Karpas-422 (cell line): ENCODE results near the gene MUC5B. TPM values are rescaled to one million over a fixed set of nuclear protein-coding genes. Genes with fewer than 3 reads are reported as not detected.

Experiments used
- DNase-seq: peaks from one replicate; pipeline ENCODE4 v3.0.0-alpha.2; 2015
- H2AFZ ChIP-seq: fragments of 200-600 bp; sonication (generic); 2 replicates; pipeline ENCODE4 v1.6.1; 2014; ENCODE audit warnings: antibody characterized with exemption, low read length, mixed read lengths
- H3K27ac ChIP-seq: fragments of 200-600 bp; sonication (generic); 2 replicates; pipeline ENCODE4 v1.5.1; 2014; ENCODE audit warnings: mild to moderate bottlenecking, low read length, moderate library complexity
- H3K27me3 ChIP-seq: fragments of 200-600 bp; sonication (generic); 2 replicates; pipeline ENCODE4 v1.6.1; 2014; ENCODE audit warnings: low read length, mixed read lengths
- H3K36me3 ChIP-seq: fragments of 200-600 bp; sonication (generic); 2 replicates; pipeline ENCODE4 v1.6.1; 2014; ENCODE audit warnings: low read length, mixed read lengths; ENCODE audit not compliant: insufficient read depth
- H3K4me1 ChIP-seq: fragments of 200-600 bp; sonication (generic); 2 replicates; pipeline ENCODE4 v1.6.1; 2014; ENCODE audit warnings: mild to moderate bottlenecking, low read length, mixed read lengths
- H3K4me2 ChIP-seq: fragments of 200-600 bp; sonication (generic); 2 replicates; pipeline ENCODE4 v1.6.1; 2014; ENCODE audit warnings: low read length, low read depth, mild to moderate bottlenecking; ENCODE audit not compliant: poor library complexity, severe bottlenecking
- H3K4me3 ChIP-seq: fragments of 200-600 bp; sonication (generic); 2 replicates; pipeline ENCODE4 v1.5.1; 2014; ENCODE audit warnings: mild to moderate bottlenecking, antibody characterized with exemption, low read length, mixed read lengths
- H3K79me2 ChIP-seq: fragments of 200-600 bp; sonication (generic); 2 replicates; pipeline ENCODE4 v1.6.1; 2014; ENCODE audit warnings: mild to moderate bottlenecking, low read length, mixed read lengths
- H3K9ac ChIP-seq: fragments of 200-600 bp; sonication (generic); 2 replicates; pipeline ENCODE4 v1.6.0; 2014; ENCODE audit warnings: low read length
- H3K9me2 ChIP-seq: fragments of 200-600 bp; sonication (generic), shearing (Covaris generic); replicated peaks from 2 replicates; pipeline ENCODE4 v1.6.0; 2014; ENCODE audit warnings: mild to moderate bottlenecking, low read length, moderate library complexity; ENCODE audit not compliant: insufficient read depth
- H3K9me3 ChIP-seq: fragments of 300-700, 200-600 bp; sonication (generic); 2 replicates; pipeline ENCODE4 v1.6.1; 2014; ENCODE audit warnings: low read length, mixed read lengths
- H4K20me1 ChIP-seq: fragments of 200-600 bp; sonication (generic); 2 replicates; pipeline ENCODE4 v1.6.1; 2014; ENCODE audit warnings: mild to moderate bottlenecking, antibody characterized with exemption, low read length, low read depth; ENCODE audit not compliant: insufficient read depth
- small RNA-seq: library from RNA; depleted of rRNA; stranded (forward); fragments of <200 nt; gene quantifications from one replicate; pipeline ENCODE3, GENCODE V24; 2014
- total RNA-seq: library from RNA; depleted of rRNA; stranded (reverse); fragments of >200 nt; shearing (Covaris generic); gene quantifications from 2 replicates; pipeline ENCODE4 v1.2.3, GENCODE V29; 2014; ENCODE audit warnings: low replicate concordance; rRNA removed

The MUC5B gene
- total RNA-seq, 1 experiment from 2014 or later: 0.04 TPM

- H3K9ac ChIP-seq: peak overlapping the region; percentile 84
- H4K20me1 ChIP-seq: no peaks in the 10 kb centered on the region
- H3K4me3 ChIP-seq: peak overlapping the region; percentile 92
- H2AFZ ChIP-seq: no peak overlapping the region
- H3K27ac ChIP-seq: no peak overlapping the region
- no peaks in the 10 kb centered on the region; the same call in 1 of the 2 replicates for H3K9me3 ChIP-seq
- peaks cover 4% of the 10 kb centered on the region; the same call in 1 of the 2 replicates for H3K27me3 ChIP-seq
- peaks cover 38% of the 10 kb centered on the region for H3K79me2 ChIP-seq
- DNase-seq: no peak
- H3K9me2 ChIP-seq: no peaks in the 10 kb centered on the region
- peaks cover 28% of the 10 kb centered on the region for H3K4me1 ChIP-seq
- H3K4me2 ChIP-seq: peak overlapping the region; percentile 99
- no peaks in the 10 kb centered on the region for H3K36me3 ChIP-seq
These were observed 85.3 kb downstream of the MUC5B start for GRCh38 chr11:1307998-1308742.

- Histone ChIP-seq H3K27ac (no peak overlapping the region), H3K36me3 (no peaks in the 10 kb centered on the region), H4K20me1 (no peaks in the 10 kb centered on the region), H3K27me3 (peaks cover 4% of the 10 kb centered on the region; the same call in 1 of the 2 replicates), H2AFZ (0 out of 2 replicates have a peak overlapping the region, but pooled peaks have one; percentile 14), H3K4me3 (peak overlapping the region; percentile 92), H3K9me3 (no peaks in the 10 kb centered on the region; the same call in 1 of the 2 replicates), H3K9ac (peak overlapping the region; percentile 84), H3K9me2 (no peaks in the 10 kb centered on the region), H3K4me1 (peaks cover 28% of the 10 kb centered on the region), H3K4me2 (peak overlapping the region; percentile 99), H3K79me2 (peaks cover 34% of the 10 kb centered on the region)
- no peak for DNase-seq
These were observed 86.1 kb downstream of the MUC5B start for GRCh38 chr11:1308743-1309497.

- no peaks in the 10 kb centered on the region for H4K20me1 ChIP-seq
- H3K27me3 ChIP-seq: peaks cover 4% of the 10 kb centered on the region; the same call in 1 of the 2 replicates
- H3K4me1 ChIP-seq: peaks cover 28% of the 10 kb centered on the region
- H3K4me3 ChIP-seq: peak within 1 kb of the TSS; percentile 92
- DNase-seq: peak; percentile 98
- peak within 1 kb of the TSS; percentile 69 for H3K27ac ChIP-seq
- H3K9ac ChIP-seq: peak within 1 kb of the TSS; percentile 95
- no peaks in the 10 kb centered on the region for H3K36me3 ChIP-seq
- peak within 1 kb of the TSS; percentile 99 for H3K4me2 ChIP-seq
- no peaks in the 10 kb centered on the region for H3K9me2 ChIP-seq
- no peaks in the 10 kb centered on the region; the same call in 1 of the 2 replicates for H3K9me3 ChIP-seq
- peaks cover 28% of the 10 kb centered on the region for H3K79me2 ChIP-seq
- H2AFZ ChIP-seq: peak within 1 kb of the TSS; percentile 99
These were observed 86.8 kb downstream of the MUC5B start, which contains the start of gene TOLLIP for GRCh38 chr11:1309498-1310317. TOLLIP (minus strand) TSS chr11:1309632; CDS start chr11:1309498, 134 bp downstream.

- Histone ChIP-seq H3K4me1 (peaks cover 28% of the 10 kb centered on the region), H3K9ac (peak overlapping the region; percentile 95)
- peak; percentile 71 for DNase-seq
These were observed 87.4 kb downstream of the MUC5B start for GRCh38 chr11:1310318-1310687.

GRCh38 chr11:1310772-1311468, 88.1 kb downstream of the MUC5B start:
- no peaks in the 10 kb centered on the region for H3K9me2 ChIP-seq
- peaks cover 28% of the 10 kb centered on the region for H3K4me1 ChIP-seq
- H3K79me2 ChIP-seq: peaks cover 28% of the 10 kb centered on the region
- DNase-seq: peak; percentile 82
- peak overlapping the region; percentile 99 for H3K4me2 ChIP-seq
- H3K27ac ChIP-seq: peak overlapping the region; percentile 69
- H3K27me3 ChIP-seq: peaks cover 4% of the 10 kb centered on the region; the same call in 1 of the 2 replicates
- peak overlapping the region; percentile 92 for H3K4me3 ChIP-seq
- H3K9me3 ChIP-seq: no peaks in the 10 kb centered on the region; the same call in 1 of the 2 replicates
- no peak overlapping the region; the same call in 1 of the 2 replicates for H2AFZ ChIP-seq
- peak overlapping the region; percentile 95 for H3K9ac ChIP-seq
- no peaks in the 10 kb centered on the region for H4K20me1 ChIP-seq
- H3K36me3 ChIP-seq: no peaks in the 10 kb centered on the region

More at GRCh38 chr11:1310318-1310687, 87.4 kb downstream of the MUC5B start:
- Histone ChIP-seq H3K9me2 (no peaks in the 10 kb centered on the region), H3K4me2 (peak overlapping the region; percentile 99), H3K27me3 (peaks cover 4% of the 10 kb centered on the region; the same call in 1 of the 2 replicates), H3K27ac (peak overlapping the region; percentile 69), H3K4me3 (peak overlapping the region; percentile 92), H2AFZ (peak overlapping the region; percentile 99; the same call in 1 of the 2 replicates), H3K36me3 (no peaks in the 10 kb centered on the region), H3K9me3 (no peaks in the 10 kb centered on the region; the same call in 1 of the 2 replicates), H3K79me2 (peaks cover 28% of the 10 kb centered on the region), H4K20me1 (no peaks in the 10 kb centered on the region)

Small RNAs within 50 kb of the gene (small RNA-seq; reads per million reads assigned to genes)
- gene MIR6744: not detected

Other genes starting within 250 kb of the MUC5B start
- not detected in 2 replicates for gene MUC6, start 186.3 kb upstream of the MUC5B start, total RNA-seq
- not detected in 2 replicates for gene MUC2, start 148.2 kb upstream of the MUC5B start, total RNA-seq
- gene MUC5AC, start 65.1 kb upstream of the MUC5B start, total RNA-seq: not detected in 2 replicates
- 6.5 and 20.9 TPM in 2 replicates for gene TOLLIP, start 86.6 kb downstream of the MUC5B start, total RNA-seq
- not detected in 2 replicates for gene BRSK2, start 166.9 kb downstream of the MUC5B start, total RNA-seq